SKM-1 treated with dmso at 0.1 percent for 144 hours (cell line): ENCODE results near the gene FRYL.
A peak's percentile ranks its signal among the peaks of the same experiment; 100 is the strongest.
"Not testable (repeated sequence)": the region's sequence is repeated elsewhere in the genome, so short reads cannot be mapped to it uniquely, and the experiment has no call there.

ENCODE experiments used
- DNase-seq: peaks from one replicate; lab custom pipeline; 2025; ENCODE audit not compliant: unreplicated experiment; lab: John Stamatoyannopoulos, UW

The FRYL gene

GRCh38 chr4:48786549-48786948 is 6.5 kb upstream of the FRYL start:
- no peak for DNase-seq

DNA sequence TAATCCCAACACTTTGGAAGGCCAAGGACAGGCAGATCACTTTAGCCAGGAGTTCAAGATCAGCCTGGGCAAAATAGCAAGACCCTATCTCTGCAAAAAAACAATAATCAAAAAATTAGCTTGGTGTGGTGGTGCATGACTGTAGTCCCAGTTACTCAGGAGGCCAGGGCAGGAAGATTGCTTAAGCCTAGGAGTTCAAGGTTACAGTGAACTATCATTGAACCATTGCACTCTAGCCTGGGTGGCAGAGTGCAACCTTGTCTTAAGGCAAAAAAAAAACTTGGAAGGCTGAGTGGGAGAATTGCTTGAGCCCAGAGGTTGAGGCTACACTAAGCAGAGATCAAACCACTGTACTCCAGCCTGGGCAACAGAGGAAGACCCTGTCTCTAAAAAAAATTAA is 5.2 kb upstream of the FRYL start:
- no peak for DNase-seq

GRCh38 chr4:48781968-48782367 is 1.9 kb upstream of the FRYL start:
- DNase-seq: no peak

DNA sequence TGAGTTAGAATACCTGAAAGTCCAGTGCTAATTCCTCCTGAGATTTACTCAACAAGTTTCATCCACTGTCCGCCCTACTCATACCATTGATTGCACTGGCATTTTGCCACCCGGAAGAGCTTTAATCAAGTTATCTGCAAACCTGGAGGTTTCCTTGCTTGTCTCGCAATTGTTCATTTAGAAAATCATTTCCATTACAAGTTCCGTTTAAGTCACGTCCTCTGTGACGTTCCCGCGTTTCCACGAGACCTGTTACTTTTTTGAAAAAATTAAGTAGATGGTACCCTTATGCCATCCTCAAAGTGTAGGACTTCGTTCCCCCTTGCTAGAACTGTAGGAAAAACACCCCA is 761 bp upstream of the FRYL start:
- peak; percentile 38 for DNase-seq

- peak; percentile 33 for DNase-seq
Measured at GRCh38 chr4:48779095-48779997, 733 bp downstream of the FRYL start.

DNA sequence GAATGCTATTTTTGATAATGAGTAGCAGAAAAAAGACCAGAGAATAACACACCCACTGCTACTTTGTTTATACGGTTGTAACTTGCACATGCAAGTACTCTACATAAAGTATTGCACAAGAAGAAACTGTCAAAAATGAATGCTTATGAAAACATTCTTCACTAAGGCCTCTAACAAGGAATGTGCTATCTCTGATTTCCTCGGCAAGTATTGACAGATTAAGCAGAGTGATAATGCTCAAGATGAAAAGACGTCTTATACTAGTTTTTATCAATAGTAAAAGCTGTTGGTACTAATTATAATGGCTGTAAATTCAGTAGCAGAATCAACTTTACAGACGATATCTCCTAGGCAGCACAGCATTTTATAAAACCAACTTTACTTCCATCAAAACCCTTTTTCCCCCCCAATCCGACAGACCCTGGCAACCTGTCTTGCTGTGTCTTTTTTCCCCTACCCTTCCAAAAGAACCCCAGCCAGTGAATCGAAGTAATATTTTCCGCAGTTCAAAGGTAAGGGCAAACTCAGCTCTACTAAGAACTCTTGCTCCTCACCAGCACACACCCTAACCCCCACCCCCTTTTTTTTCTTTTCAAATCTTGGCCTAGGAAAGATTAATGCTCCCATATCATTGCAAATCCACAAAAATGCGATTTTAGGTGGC is 1.5 kb downstream of the FRYL start:
- no peak for DNase-seq

- no peak for DNase-seq
Measured at GRCh38 chr4:48777739-48778138, 2.3 kb downstream of the FRYL start.

DNA sequence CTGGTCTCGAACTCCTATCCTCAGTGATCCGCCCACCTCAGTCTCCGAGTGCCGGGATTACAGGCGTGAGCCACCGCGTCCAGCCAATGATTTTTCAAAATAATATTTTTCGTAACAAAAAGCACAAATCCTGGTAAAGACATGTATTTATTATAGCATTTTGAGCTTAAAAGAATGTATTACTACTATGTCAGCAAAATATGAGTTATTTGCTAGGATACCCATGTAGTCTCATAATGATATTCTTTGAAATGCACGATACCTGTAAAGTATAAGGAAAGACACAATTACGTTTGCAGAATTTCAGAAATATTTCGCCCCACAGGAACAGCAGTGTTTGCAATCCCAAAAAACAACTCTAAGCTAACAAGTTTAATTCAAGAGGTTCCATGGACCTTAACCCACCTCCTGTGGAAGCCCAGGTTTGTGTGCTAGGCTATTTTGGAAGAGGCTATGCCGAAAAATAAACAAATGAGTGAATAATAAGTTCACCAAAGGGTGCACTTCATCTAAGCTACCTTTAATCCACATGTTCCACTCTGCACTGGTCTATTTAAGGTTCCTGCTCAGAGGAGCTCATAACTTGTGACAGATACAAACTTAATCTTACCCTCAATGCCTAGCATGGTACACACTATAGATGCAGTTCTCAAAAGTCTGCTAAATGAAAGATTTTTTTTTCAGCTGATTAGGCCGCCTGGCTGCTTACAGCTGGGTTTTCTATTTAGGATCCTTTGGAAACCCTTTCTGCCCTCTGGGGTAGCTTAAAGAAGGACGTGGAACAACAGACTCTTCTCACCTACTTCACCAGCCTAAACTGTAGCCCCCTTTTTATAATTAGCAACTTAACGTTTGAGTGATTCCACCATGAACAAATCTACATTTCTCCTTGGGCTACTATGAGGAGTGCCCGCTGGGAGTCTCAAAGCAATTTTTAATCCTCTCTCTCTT is 5.0 kb downstream of the FRYL start:
- DNase-seq: no peak

DNA sequence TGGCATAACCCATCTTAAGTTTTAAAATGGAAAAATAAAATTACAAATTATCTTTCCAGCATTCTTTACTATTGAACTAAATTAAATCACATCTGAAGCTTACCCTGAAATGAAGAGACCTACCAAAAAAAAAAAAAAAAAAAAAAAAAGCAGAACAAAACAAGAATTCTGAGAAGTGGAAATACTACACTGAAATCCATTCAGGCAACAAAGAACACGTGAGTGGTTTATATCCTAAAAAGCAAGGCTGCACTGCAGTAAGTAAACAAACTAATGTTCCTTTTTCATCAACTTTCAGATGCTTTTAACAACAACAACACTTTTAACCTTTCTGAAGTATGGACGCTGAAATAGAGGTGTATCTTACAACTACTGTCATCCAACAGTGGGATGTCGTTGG is 7.5 kb downstream of the FRYL start:
- DNase-seq: no peak

DNA sequence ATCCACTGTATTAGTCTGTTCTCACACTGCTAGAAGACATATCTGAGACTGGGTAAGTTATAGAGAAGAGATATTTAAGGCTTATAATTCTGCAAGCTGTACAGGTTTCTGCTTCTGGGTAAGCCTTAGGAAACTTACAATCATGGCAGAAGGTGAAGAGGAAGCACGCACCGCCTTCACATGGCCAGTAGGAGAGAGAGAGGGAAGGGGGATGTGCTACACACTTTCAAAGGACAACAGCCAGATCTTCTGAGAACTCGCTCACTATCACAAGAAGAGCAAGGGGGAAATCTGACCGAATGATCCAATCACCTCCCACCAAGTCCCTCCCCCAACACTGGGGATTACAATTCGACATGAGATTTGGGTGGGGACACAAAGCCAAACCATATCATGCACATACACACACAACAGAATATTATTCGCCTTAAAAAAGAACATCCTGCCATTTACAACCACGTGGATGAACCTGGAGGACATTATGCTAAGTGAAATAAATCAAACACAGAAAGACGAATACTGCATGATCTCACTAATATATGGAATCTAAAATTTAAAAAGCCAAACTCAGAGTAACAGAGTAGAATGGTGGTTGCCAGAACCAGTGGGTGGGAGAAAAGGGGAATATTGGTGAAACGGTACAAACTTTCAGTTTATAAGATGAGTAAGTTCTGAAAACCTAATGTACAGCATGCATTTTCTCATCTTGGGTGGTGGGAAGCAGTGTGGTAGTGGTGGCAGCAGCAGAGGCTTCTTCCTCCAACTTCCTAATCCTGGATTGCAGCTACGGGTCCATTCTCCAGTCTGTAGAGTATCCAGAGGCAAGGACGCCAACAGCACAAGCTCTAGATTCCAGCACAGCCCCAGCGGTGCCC is 12.8 kb downstream of the FRYL start:
- DNase-seq: no peak

GRCh38 chr4:48766131-48766792 is 13.8 kb downstream of the FRYL start:
- no peak for DNase-seq

GRCh38 chr4:48762408-48762807 is 17.7 kb downstream of the FRYL start:
- DNase-seq: no peak

DNA sequence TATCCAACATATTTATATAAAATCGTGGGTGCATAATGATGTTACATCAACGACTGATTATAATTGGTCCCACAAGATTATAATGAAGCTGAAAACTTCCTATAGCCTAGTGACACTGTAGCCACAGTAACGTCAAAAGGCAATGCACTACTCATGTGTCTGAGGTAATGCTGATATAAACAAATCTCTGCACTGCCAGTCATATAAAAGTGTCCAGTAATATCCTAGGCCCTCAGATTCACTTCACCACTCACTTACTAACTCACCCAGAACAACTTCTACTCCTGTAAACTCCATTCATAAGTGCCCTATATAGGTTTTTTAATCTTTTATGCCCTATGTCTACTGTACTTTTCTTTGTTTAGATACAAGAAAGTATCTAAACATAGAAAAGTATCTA is 18.8 kb downstream of the FRYL start:
- DNase-seq: no peak

GRCh38 chr4:48758703-48759102 is 21.4 kb downstream of the FRYL start:
- DNase-seq: not testable (repeated sequence)

GRCh38 chr4:48756689-48757220 is 23.3 kb downstream of the FRYL start:
- DNase-seq: no peak

DNA sequence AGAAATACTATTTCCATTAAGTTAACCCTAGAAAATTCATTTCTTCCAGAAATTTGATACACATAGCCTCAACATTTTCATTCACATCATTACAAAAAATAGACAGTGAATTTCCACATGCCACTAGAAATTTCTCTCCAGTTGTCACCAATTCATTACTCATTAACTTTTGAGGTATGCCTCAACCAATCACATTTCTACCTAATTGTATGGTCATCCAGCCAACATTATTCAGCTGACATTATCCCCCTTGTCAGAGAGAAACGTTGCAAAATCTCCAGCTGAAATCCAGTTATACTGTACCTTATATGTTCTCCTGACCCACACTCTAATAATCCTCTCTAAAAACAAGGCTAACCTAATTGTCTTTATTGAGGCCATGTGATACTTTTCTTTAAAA is 24.8 kb downstream of the FRYL start:
- DNase-seq: no peak

DNA sequence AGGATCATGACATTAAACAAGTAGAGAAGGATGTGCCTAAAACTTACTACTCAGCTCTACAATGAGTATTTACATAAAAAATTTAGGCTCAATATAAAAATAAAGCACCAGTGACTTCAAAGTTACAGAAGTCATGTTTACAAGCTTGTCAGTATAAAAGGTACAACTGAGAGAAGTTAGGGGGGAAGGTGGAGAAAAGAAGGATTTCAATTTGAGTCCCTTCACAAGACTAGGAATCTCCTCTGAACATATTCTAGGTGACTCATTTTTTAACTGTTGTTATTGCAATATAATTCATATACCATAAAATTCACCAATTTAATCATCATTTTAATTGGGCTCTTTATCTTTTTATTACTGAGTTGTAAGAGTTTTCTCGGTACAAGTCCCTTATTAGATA is 26.9 kb downstream of the FRYL start:
- no peak for DNase-seq

- DNase-seq: no peak
Measured at GRCh38 chr4:48752726-48753125, 27.4 kb downstream of the FRYL start.

DNA sequence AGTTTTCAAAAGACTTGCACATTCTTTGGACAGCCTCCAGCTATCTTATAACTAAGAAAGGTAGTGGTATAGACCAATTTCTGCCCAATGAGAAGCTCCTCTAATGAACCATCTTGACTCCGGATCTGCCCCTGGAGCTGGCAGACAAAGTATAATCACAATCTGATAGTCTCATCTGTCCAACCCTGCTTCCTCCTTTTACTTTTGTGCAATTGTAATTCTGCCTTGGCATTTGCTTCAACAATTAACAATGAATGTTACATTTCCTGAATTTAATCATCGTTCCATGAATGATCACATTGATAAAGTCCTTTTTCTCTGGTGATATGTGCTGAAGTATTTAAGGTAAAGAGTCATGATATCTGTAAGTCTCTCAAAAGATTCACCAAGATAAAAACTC is 27.8 kb downstream of the FRYL start:
- no peak for DNase-seq
